Small intestine (tissue), 7 donors: ENCODE measurements around the gene PRKN. TPM values are rescaled to one million over a fixed set of nuclear protein-coding genes. Genes with fewer than 3 reads are reported as not detected.

Source experiments
- DNase-seq, 2 donors: peaks; one replicate each; pipeline versions ENCODE4 v3.0.0 to v3.0.0-alpha.2; 2013
- FAIRE-seq: peaks from 2 replicates; lab custom pipeline; 2012; peaks lifted over from hg19 to GRCh38; lab: Jason Lieb, UNC
- H3K27ac ChIP-seq, 3 donors: one replicate each; pipeline ENCODE4 v1.5.1; 2013; ENCODE audit warnings: low read length in 2 of 3, mild to moderate bottlenecking in 2 of 3, control low read depth in 1 of 3, inconsistent platforms in 1 of 3, low read depth in 1 of 3, moderate library complexity in 1 of 3
- H3K27me3 ChIP-seq, 3 donors: one replicate each; pipeline ENCODE4 v1.6.1; 2013; ENCODE audit warnings: low read length in 3 of 3, inconsistent platforms in 1 of 3; ENCODE audit not compliant: control insufficient read depth in 3 of 3, insufficient read depth in 3 of 3
- H3K36me3 ChIP-seq, 3 donors: one replicate each; pipeline ENCODE4 v1.6.1; 2013; ENCODE audit warnings: low read length in 3 of 3, inconsistent platforms in 1 of 3, low read depth in 1 of 3, mild to moderate bottlenecking in 1 of 3, moderate library complexity in 1 of 3; ENCODE audit not compliant: control insufficient read depth in 3 of 3, insufficient read depth in 2 of 3
- H3K4me1 ChIP-seq, 3 donors: one replicate each; pipeline ENCODE4 v1.6.1; 2013; ENCODE audit warnings: low read length in 2 of 3, inconsistent platforms in 1 of 3, low read depth in 1 of 3, mild to moderate bottlenecking in 1 of 3, moderate library complexity in 1 of 3; ENCODE audit not compliant: control insufficient read depth in 3 of 3, insufficient read depth in 2 of 3
- H3K4me3 ChIP-seq, 3 donors: one replicate each; pipeline ENCODE4 v1.5.1; 2013; ENCODE audit warnings: low read length in 3 of 3, control low read depth in 1 of 3, inconsistent platforms in 1 of 3, low read depth in 1 of 3, mild to moderate bottlenecking in 1 of 3, moderate library complexity in 1 of 3
- H3K9me3 ChIP-seq, 2 donors: one replicate each; pipeline ENCODE4 v1.6.1; 2013; ENCODE audit warnings: low read depth in 1 of 2, low read length in 1 of 2; ENCODE audit not compliant: control insufficient read depth in 2 of 2, insufficient read depth in 1 of 2
- whole genome bisulfite sequencing, 3 donors: extraction: QIAGEN DNeasy Blood & Tissue Kit; methylation state at CpG; one replicate each; pipeline ENCODE4 v1.1.7; 2013; 5-methylcytosine and 5-hydroxymethylcytosine counted together
- polyA plus RNA-seq, 4 donors: library from polyadenylated mRNA; stranded (reverse) in 3 of 4; unstranded in 1 of 4; fragments of 200-250 nt in 3 of 4; fragments of 120-200 nt in 1 of 4; gene quantifications; one replicate each; pipeline versions ENCODE4 v1.2.1 to v1.2.3, GENCODE V29; 2013
- donor health status: healthy with polysubstance abuse.
- donor health status: control.
- donor health status: control.
- donor health status: Bipolar disorder and iron deficiency.
- donor health status: healthy.

PRKN gene
- polyA plus RNA-seq, 4 donors: 0.27 to 2.3 (median 1.0) TPM

GRCh38 chr6:162721404-162721687 lies 6.2 kb downstream of the PRKN start:
- H3K27me3 ChIP-seq: no peaks in the 10 kb centered on the region

GRCh38 chr6:162719528-162719927 lies 8.0 kb downstream of the PRKN start:
- no peaks in the 10 kb centered on the region for H3K36me3 ChIP-seq
- no peaks in the 10 kb centered on the region for H3K27me3 ChIP-seq
- DNase-seq (no peak), FAIRE-seq (no peak)
- no peak overlapping the region for H3K27ac ChIP-seq
- peaks cover 0 to 4% (median 0%) of the 10 kb centered on the region in 3 donors for H3K4me1 ChIP-seq
- WGBS, 3 donors: 85 to 96% (median 89%) methylated on average over 1 of the region's 1 CpG
- H3K4me3 ChIP-seq: no peak overlapping the region
- H3K9me3 ChIP-seq: peaks cover 0 to 4% of the 10 kb centered on the region in 2 donors

More at GRCh38 chr6:162721404-162721687, 6.2 kb downstream of the PRKN start:
- FAIRE-seq (no peak), DNase-seq (no peak)
- Histone ChIP-seq H3K4me3 (no peak overlapping the region), H3K27ac (no peak overlapping the region), H3K36me3 (no peaks in the 10 kb centered on the region), H3K9me3 (peaks cover 0 to 4% of the 10 kb centered on the region in 2 donors), H3K4me1 (peaks cover 2 to 8% (median 5%) of the 10 kb centered on the region in 3 donors)
- 94 to 99% (median 97%) methylated on average over 2 of the region's 2 CpGs for WGBS, 3 donors

GRCh38 chr6:162715601-162716000 lies 12.0 kb downstream of the PRKN start:
- DNase-seq (no peak), FAIRE-seq (no peak)
- Histone ChIP-seq H3K4me3 (no peak overlapping the region), H3K36me3 (no peaks in the 10 kb centered on the region), H3K4me1 (no peaks in the 10 kb centered on the region), H3K9me3 (peaks cover 0 to 4% of the 10 kb centered on the region in 2 donors), H3K27me3 (no peaks in the 10 kb centered on the region), H3K27ac (no peak overlapping the region)
- 94 to 95% (median 94%) methylated on average over 6 of the region's 6 CpGs for WGBS, 3 donors

- FAIRE-seq: no peak
- no peak for DNase-seq
- Histone ChIP-seq H3K9me3 (peaks cover 0 to 4% of the 10 kb centered on the region in 2 donors), H3K27ac (no peak overlapping the region), H3K27me3 (no peaks in the 10 kb centered on the region), H3K4me3 (no peak overlapping the region), H3K36me3 (no peaks in the 10 kb centered on the region), H3K4me1 (no peaks in the 10 kb centered on the region)
- WGBS, 3 donors: 79 to 87% (median 81%) methylated on average over 13 of the region's 13 CpGs
These were observed 13.4 kb downstream of the PRKN start for GRCh38 chr6:162713974-162714780.

GRCh38 chr6:162712694-162713093 lies 14.9 kb downstream of the PRKN start:
- 91 to 99% (median 92%) methylated on average over 2 of the region's 2 CpGs for WGBS, 3 donors
- Histone ChIP-seq H3K36me3 (no peaks in the 10 kb centered on the region), H3K27ac (no peak overlapping the region), H3K27me3 (no peaks in the 10 kb centered on the region), H3K4me1 (no peaks in the 10 kb centered on the region), H3K4me3 (no peak overlapping the region), H3K9me3 (peaks cover 0 to 4% of the 10 kb centered on the region in 2 donors)
- FAIRE-seq: no peak
- no peak for DNase-seq

- Histone ChIP-seq H3K36me3 (no peaks in the 10 kb centered on the region), H3K27me3 (no peaks in the 10 kb centered on the region), H3K4me1 (no peaks in the 10 kb centered on the region), H3K27ac (no peak overlapping the region), H3K4me3 (no peak overlapping the region), H3K9me3 (no peaks in the 10 kb centered on the region)
- DNase-seq (no peak), FAIRE-seq (no peak)
- WGBS, 3 donors: 85 to 88% (median 88%) methylated on average over 4 of the region's 4 CpGs
These were observed 16.2 kb downstream of the PRKN start for GRCh38 chr6:162711376-162711775.

- no peaks in the 10 kb centered on the region for H3K9me3 ChIP-seq
- 90 to 94% (median 90%) methylated on average over 2 of the region's 2 CpGs for WGBS, 3 donors
These were observed 16.6 kb downstream of the PRKN start for GRCh38 chr6:162710936-162711335.

GRCh38 chr6:162710419-162710818 lies 17.1 kb downstream of the PRKN start:
- Histone ChIP-seq H3K9me3 (no peaks in the 10 kb centered on the region), H3K27me3 (no peaks in the 10 kb centered on the region), H3K4me1 (no peaks in the 10 kb centered on the region), H3K4me3 (no peak overlapping the region), H3K27ac (no peak overlapping the region), H3K36me3 (no peaks in the 10 kb centered on the region)
- WGBS, 3 donors: 86 to 96% (median 87%) methylated on average over 1 of the region's 1 CpG
- FAIRE-seq (no peak), DNase-seq (no peak)

More at GRCh38 chr6:162710936-162711335, 16.6 kb downstream of the PRKN start:
- H3K27me3 ChIP-seq: no peaks in the 10 kb centered on the region
- no peak overlapping the region for H3K27ac ChIP-seq
- DNase-seq (no peak), FAIRE-seq (no peak)
- H3K36me3 ChIP-seq: no peaks in the 10 kb centered on the region
- no peaks in the 10 kb centered on the region for H3K4me1 ChIP-seq
- no peak overlapping the region for H3K4me3 ChIP-seq
